Kidney glomerular epithelial cell (primary cell): ENCODE measurements around the gene LRCH1.

ENCODE experiments used
- DNase-seq: peaks from one replicate; lab custom pipeline; 2025; lab: John Stamatoyannopoulos, UW

Gene LRCH1

GRCh38 chr13:46594374-46595078 is 41.6 kb downstream of the LRCH1 start:
- DNase-seq: no peak

- peak; percentile 16 for DNase-seq
Measured at GRCh38 chr13:46595136-46595884, 42.3 kb downstream of the LRCH1 start.

GRCh38 chr13:46595885-46596275 is 42.9 kb downstream of the LRCH1 start:
- DNase-seq: no peak

GRCh38 chr13:46596466-46596865 is 43.5 kb downstream of the LRCH1 start:
- no peak for DNase-seq

- DNase-seq: no peak
Measured at GRCh38 chr13:46598140-46598819, 45.3 kb downstream of the LRCH1 start.

GRCh38 chr13:46598820-46599180 is 45.8 kb downstream of the LRCH1 start:
- no peak for DNase-seq

- DNase-seq: no peak
Measured at GRCh38 chr13:46600943-46601311, 48.0 kb downstream of the LRCH1 start.

GRCh38 chr13:46602531-46602930 is 49.6 kb downstream of the LRCH1 start:
- DNase-seq: no peak

GRCh38 chr13:46603165-46603603 is 50.2 kb downstream of the LRCH1 start:
- no peak for DNase-seq

GRCh38 chr13:46604226-46604990 is 51.4 kb downstream of the LRCH1 start:
- no peak for DNase-seq

GRCh38 chr13:46605076-46605824 is 52.3 kb downstream of the LRCH1 start:
- DNase-seq: no peak

GRCh38 chr13:46605825-46606554 is 53.0 kb downstream of the LRCH1 start:
- DNase-seq: no peak

- DNase-seq: no peak
Measured at GRCh38 chr13:46606970-46607369, 54.0 kb downstream of the LRCH1 start.

GRCh38 chr13:46607768-46608564 is 55.0 kb downstream of the LRCH1 start:
- DNase-seq: peak; percentile 94

- DNase-seq: no peak
Measured at GRCh38 chr13:46609052-46609451, 56.1 kb downstream of the LRCH1 start.

- no peak for DNase-seq
Measured at GRCh38 chr13:46609726-46610125, 56.8 kb downstream of the LRCH1 start.

- DNase-seq: no peak
Measured at GRCh38 chr13:46612267-46612666, 59.3 kb downstream of the LRCH1 start.

- DNase-seq: no peak
Measured at GRCh38 chr13:46613409-46614049, 60.6 kb downstream of the LRCH1 start.

- no peak for DNase-seq
Measured at GRCh38 chr13:46614582-46614981, 61.6 kb downstream of the LRCH1 start.
